GM10266 (cell line): ENCODE results near the gene HDAC11.

Experiments used
- DNase-seq: peaks from one replicate; pipeline ENCODE4 v3.0.0; 2012; ENCODE audit errors: extremely low spot score
- CTCF ChIP-seq: IDR thresholded peaks from 2 replicates; pipeline ENCODE4 v1.5.1; 2012; ENCODE audit warnings: mild to moderate bottlenecking, low read depth; ENCODE audit not compliant: control insufficient read depth, insufficient read depth; ENCODE audit errors: missing control alignments

Gene HDAC11

GRCh38 chr3:13462125-13462629, 17.9 kb upstream of the HDAC11 start:
- no peak for DNase-seq
- TF ChIP-seq CTCF: no peak

- no peak for TF ChIP-seq CTCF
These were observed 17.3 kb upstream of the HDAC11 start for GRCh38 chr3:13462822-13463221.

GRCh38 chr3:13463618-13464400, 16.3 kb upstream of the HDAC11 start:
- no peak for TF ChIP-seq CTCF
- DNase-seq: no peak

More at GRCh38 chr3:13462822-13463221, 17.3 kb upstream of the HDAC11 start:
- no peak for DNase-seq

- no peak for DNase-seq
- TF ChIP-seq CTCF: no peak
These were observed 14.8 kb upstream of the HDAC11 start for GRCh38 chr3:13465236-13465873.

GRCh38 chr3:13466781-13467180, 13.3 kb upstream of the HDAC11 start:
- DNase-seq: no peak
- TF ChIP-seq CTCF: no peak

- TF ChIP-seq CTCF: no peak
- DNase-seq: no peak
These were observed 9.1 kb upstream of the HDAC11 start for GRCh38 chr3:13470894-13471574.
